GM12878 (cell line): ENCODE data around the gene IFI30. TPM values are rescaled to one million over a fixed set of nuclear protein-coding genes. Genes with fewer than 3 reads are reported as not detected.

ENCODE experiments used
- ATAC-seq: fragments of 200-7000 bp; cut with Tn5 transposase; 3 replicates; pipeline ENCODE4 v1.9.1; 2020; ENCODE audit warnings: mild to moderate bottlenecking, moderate library complexity
- BruUV-seq: library from RNA; stranded (reverse); fragments of 400-500 nt; replicated peaks from 2 replicates; lab custom pipeline; 2021; lab: Mats Ljungman, UMichigan
- CTCF ChIA-PET: fragments of 300-600 bp; sonication (Branson Sonifier 250); formaldehyde crosslinking; extraction: SDS; loops from one replicate; lab custom pipeline; 2021; ENCODE audit warnings: inconsistent platforms; lab: Yijun Ruan, JAX
- POLR2A ChIA-PET: fragments of 350-600 bp; formaldehyde crosslinking; extraction: SDS; loops from one replicate; lab custom pipeline; 2021; ENCODE audit warnings: inconsistent platforms; lab: Charles Lee
- RAD21 ChIA-PET: fragments of 300-600 bp; sonication (Branson Sonifier 250); formaldehyde crosslinking; loops from one replicate; lab custom pipeline; 2023; ENCODE audit warnings: antibody characterized with exemption; ENCODE audit not compliant: unreplicated experiment; lab: Charles Lee
- SMC1A ChIA-PET: fragments of 300-600 bp; sonication (Branson Sonifier 250); formaldehyde crosslinking; loops from one replicate; lab custom pipeline; 2023; ENCODE audit not compliant: unreplicated experiment, uncharacterized antibody; lab: Charles Lee
- DNase-seq: peaks from one replicate; pipeline ENCODE4 v3.0.0-alpha.2; 2011; ENCODE audit warnings: low read depth, low spot score
- FAIRE-seq: peaks from 3 replicates; lab custom pipeline; 2011; peaks lifted over from hg19 to GRCh38; lab: Jason Lieb, UNC
- H2AFZ ChIP-seq: 2 replicates; pipeline ENCODE4 v1.6.0; 2011; ENCODE audit warnings: low read depth, low read length, control low read depth; ENCODE audit not compliant: control insufficient read depth
- H3K27ac ChIP-seq: 2 replicates; pipeline ENCODE4 v1.5.1; 2011; ENCODE audit warnings: control low read depth; ENCODE audit not compliant: control insufficient read depth, insufficient read depth
- H3K27me3 ChIP-seq, 2 experiments: replicated peaks in 1 of 2; 2 replicates each; pipeline versions ENCODE4 v1.6.0 to v1.6.1; 2011; ENCODE audit warnings: low read length in 1 of 2; ENCODE audit not compliant: control insufficient read depth in 2 of 2, insufficient read depth in 2 of 2
- H3K36me3 ChIP-seq, 2 experiments: 2 replicates each; pipeline ENCODE4 v1.5.1; 2011; ENCODE audit warnings: low read length in 1 of 2; ENCODE audit not compliant: control insufficient read depth in 2 of 2, insufficient read depth in 2 of 2
- H3K4me1 ChIP-seq: 2 replicates; pipeline ENCODE4 v1.6.1; 2011; ENCODE audit warnings: mild to moderate bottlenecking, low read length, moderate library complexity, mixed read lengths; ENCODE audit not compliant: control insufficient read depth, insufficient read depth
- H3K4me2 ChIP-seq: 2 replicates; pipeline ENCODE4 v1.6.0; 2011; ENCODE audit warnings: control low read depth; ENCODE audit not compliant: control insufficient read depth, insufficient read depth
- H3K4me3 ChIP-seq: fragments of 200-600 bp; sonication (generic); 2 replicates; pipeline ENCODE4 v1.5.1; 2016
- H3K79me2 ChIP-seq: 2 replicates; pipeline ENCODE4 v1.6.0; 2011; ENCODE audit warnings: low read length; ENCODE audit not compliant: control insufficient read depth, insufficient read depth
- H3K9ac ChIP-seq: 2 replicates; pipeline ENCODE4 v1.8.0; 2011; ENCODE audit warnings: low read length, control low read depth, mixed read lengths; ENCODE audit not compliant: control insufficient read depth, insufficient read depth
- H3K9me3 ChIP-seq: replicated peaks from 3 replicates; pipeline ENCODE4 v1.5.1; 2011; ENCODE audit warnings: mild to moderate bottlenecking, low read length; ENCODE audit not compliant: control insufficient read depth, insufficient read depth
- H4K20me1 ChIP-seq: 2 replicates; pipeline ENCODE4 v1.6.0; 2011; ENCODE audit not compliant: control insufficient read depth, insufficient read depth
- BACH1 ChIP-seq: fragments of 450-650 bp; IDR thresholded peaks from 2 replicates; pipeline ENCODE4 v1.6.1; 2017; ENCODE audit warnings: mild to moderate bottlenecking, borderline replicate concordance
- DPF2 ChIP-seq: fragments of 450-650 bp; IDR thresholded peaks from 2 replicates; pipeline ENCODE4 v1.6.1; 2017; ENCODE audit warnings: mild to moderate bottlenecking
- NFYA ChIP-seq: IDR thresholded peaks from 2 replicates; pipeline ENCODE4 v1.6.1; 2011; ENCODE audit warnings: low read depth, mild to moderate bottlenecking, low read length, improper control_type of control experiment, borderline replicate concordance
- NFYB ChIP-seq: IDR thresholded peaks from 2 replicates; pipeline ENCODE4 v1.6.1; 2011; ENCODE audit warnings: low read depth, mild to moderate bottlenecking, low read length, improper control_type of control experiment, moderate library complexity; ENCODE audit not compliant: insufficient read depth
- NR2C2 ChIP-seq: IDR thresholded peaks from 2 replicates; pipeline ENCODE4 v1.6.1; 2011; ENCODE audit warnings: borderline replicate concordance, low read depth; ENCODE audit not compliant: control insufficient read depth, insufficient read length
- NRF1 ChIP-seq: conservative IDR thresholded peaks from 2 replicates; pipeline ENCODE4 v1.6.1; 2011; ENCODE audit warnings: mild to moderate bottlenecking, low read depth, low read length, improper control_type of control experiment
- RAD21 ChIP-seq: IDR thresholded peaks from 2 replicates; pipeline ENCODE4 v1.6.1; 2011; ENCODE audit warnings: mild to moderate bottlenecking, low read depth, low read length, moderate library complexity; ENCODE audit not compliant: insufficient read depth
- RB1 ChIP-seq: fragments of 450-650 bp; formaldehyde crosslinking; IDR thresholded peaks from 2 replicates; pipeline ENCODE4 v1.6.1; 2017; ENCODE audit warnings: mild to moderate bottlenecking, borderline replicate concordance
- SMC3 ChIP-seq: IDR thresholded peaks from 2 replicates; pipeline ENCODE4 v1.6.1; 2011; ENCODE audit warnings: low read length, improper control_type of control experiment, borderline replicate concordance
- SP1 ChIP-seq: IDR thresholded peaks from one replicate; pipeline ENCODE4 v1.6.1; 2011; ENCODE audit warnings: low read depth, low read length
- TAF1 ChIP-seq: IDR thresholded peaks from 2 replicates; pipeline ENCODE4 v1.6.1; 2011; ENCODE audit warnings: mild to moderate bottlenecking, low read depth, low read length, borderline replicate concordance
- TCF3 ChIP-seq: IDR thresholded peaks from 2 replicates; pipeline ENCODE4 v1.6.1; 2012; ENCODE audit warnings: low read depth, mild to moderate bottlenecking, low read length, borderline replicate concordance; ENCODE audit not compliant: insufficient read depth
- WGBS: methylation state at CpG from one replicate; pipeline ENCODE4 v1.1.6; 2016; ENCODE audit warnings: low lambda C conversion rate; ENCODE audit not compliant: insufficient replicate concordance, insufficient coverage; ENCODE audit errors: missing lambda C conversion rate; 5-methylcytosine and 5-hydroxymethylcytosine counted together
- in situ Hi-C: fragments of 300-500 bp; cut with MboI; formaldehyde crosslinking; loops from 9 replicates; pipeline ENCODE4 v1.14.3; 2018; ENCODE audit warnings: mixed read lengths
- intact Hi-C: fragments of 100-400 bp; cut with micrococcal nuclease; formaldehyde crosslinking; loops from one replicate; pipeline ENCODE4 v1.14.2; 2022; ENCODE audit not compliant: unreplicated experiment
- polyA plus RNA-seq, 11 experiments: library from polyadenylated mRNA; depleted of rRNA in 4 of 11; unstranded in 6 of 11; stranded (reverse) in 5 of 11; fragments of >200 nt; fragmentation: Nextera tagmentation in 4 of 11; fragmentation: Illumina TruSeq in 1 of 11; extraction: Ambion mirVana in 4 of 11; extraction: Trizol in 1 of 11; gene quantifications; 1 replicate in 1 of 11; 2 replicates in 10 of 11; pipeline versions ENCODE4 v1.2.1 to v1.2.3, GENCODE V29; 2011 to 2016; ENCODE audit warnings: inconsistent platforms in 2 of 11, missing spikeins in 2 of 11, low read depth in 1 of 11
- total RNA-seq, 4 experiments: library from RNA; depleted of rRNA in 3 of 4; stranded (reverse); fragments of >200 nt in 3 of 4; fragmentation: Illumina TruSeq in 1 of 4; extraction: Trizol in 1 of 4; gene quantifications; 2 replicates each; pipeline versions ENCODE4 v1.2.1 to v1.2.3, GENCODE V29; 2013 to 2021
- TF ChIP-seq, protein P1 (sequence below), 3 experiments: IDR thresholded peaks in 2 of 3; conservative IDR thresholded peaks in 1 of 3; 2 replicates each; pipeline ENCODE4 v1.5.1; 2011; ENCODE audit warnings: low read depth in 3 of 3, low read length in 3 of 3, mild to moderate bottlenecking in 3 of 3, control low read depth in 2 of 3, moderate library complexity in 2 of 3, inconsistent platforms in 1 of 3, mixed read lengths in 1 of 3; ENCODE audit not compliant: control insufficient read depth in 2 of 3, insufficient read depth in 1 of 3; ENCODE audit errors: extremely low read depth in 1 of 3
- TF ChIP-seq, protein P2 (sequence below): fragments of 450-650 bp; IDR thresholded peaks from 2 replicates; pipeline ENCODE4 v1.6.1; 2016; ENCODE audit warnings: mild to moderate bottlenecking, moderate library complexity, borderline replicate concordance

Gene IFI30
- total and polyA plus RNA-seq, 10 of the 15 experiments (the other 5 are each of a cell fraction or from before 2014, with no cell fraction given), result 221 to 1,112 (median 451) TPM

- Histone ChIP-seq H3K27ac (no peak overlapping the region), H3K36me3 (peaks cover 7 to 10% of the 10 kb centered on the region in 2 experiments; a peak in 3 of 4 replicates), H3K4me3 (no peak overlapping the region), H3K79me2 (no peaks in the 10 kb centered on the region; the same call in 1 of the 2 replicates), H3K27me3 (no peaks in the 10 kb centered on the region), H2AFZ (no peak overlapping the region), H3K4me2 (no peak overlapping the region), H3K9me3 (no peaks in the 10 kb centered on the region), H4K20me1 (no peaks in the 10 kb centered on the region), H3K9ac (no peak overlapping the region), H3K4me1 (peaks cover 13% of the 10 kb centered on the region)
- in situ Hi-C loops (no loop called here), intact Hi-C loops (no loop called here)
- ChIA-PET SMC1A (interaction anchor here (0.6 to 1.8 kb wide), 4 partner anchors 36 to 164 kb away, joined by 3 to 5 read pairs (median 4); partner anchors contain the start of gene ARRDC2), RAD21 (interaction anchor here (0.6 to 0.8 kb wide), 2 partner anchors 12 to 73 kb away, joined by 3 read pairs; no protein-coding TSS in a partner anchor), POLR2A (interaction anchor here (0.7 to 1.0 kb wide), 2 partner anchors 46 to 219 kb away, joined by 5 read pairs; no protein-coding TSS in a partner anchor), CTCF (interaction anchor here (0.6 to 1.5 kb wide), 7 partner anchors 21 to 248 kb away, joined by 3 to 5 read pairs (median 3); no protein-coding TSS in a partner anchor)
- TF ChIP-seq NFYB (no peak), NR2C2 (no peak), SMC3 (no peak), NFYA (no peak), RAD21 (no peak), TAF1 (no peak), SP1 (no peak), TCF3 (no peak), DPF2 (no peak), NRF1 (no peak), BACH1 (no peak), RB1 (no peak)
- TF ChIP-seq, protein P1, sequence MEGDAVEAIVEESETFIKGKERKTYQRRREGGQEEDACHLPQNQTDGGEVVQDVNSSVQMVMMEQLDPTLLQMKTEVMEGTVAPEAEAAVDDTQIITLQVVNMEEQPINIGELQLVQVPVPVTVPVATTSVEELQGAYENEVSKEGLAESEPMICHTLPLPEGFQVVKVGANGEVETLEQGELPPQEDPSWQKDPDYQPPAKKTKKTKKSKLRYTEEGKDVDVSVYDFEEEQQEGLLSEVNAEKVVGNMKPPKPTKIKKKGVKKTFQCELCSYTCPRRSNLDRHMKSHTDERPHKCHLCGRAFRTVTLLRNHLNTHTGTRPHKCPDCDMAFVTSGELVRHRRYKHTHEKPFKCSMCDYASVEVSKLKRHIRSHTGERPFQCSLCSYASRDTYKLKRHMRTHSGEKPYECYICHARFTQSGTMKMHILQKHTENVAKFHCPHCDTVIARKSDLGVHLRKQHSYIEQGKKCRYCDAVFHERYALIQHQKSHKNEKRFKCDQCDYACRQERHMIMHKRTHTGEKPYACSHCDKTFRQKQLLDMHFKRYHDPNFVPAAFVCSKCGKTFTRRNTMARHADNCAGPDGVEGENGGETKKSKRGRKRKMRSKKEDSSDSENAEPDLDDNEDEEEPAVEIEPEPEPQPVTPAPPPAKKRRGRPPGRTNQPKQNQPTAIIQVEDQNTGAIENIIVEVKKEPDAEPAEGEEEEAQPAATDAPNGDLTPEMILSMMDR (IDR thresholded peaks at IDR 0.05 in 2 of 3, conservative IDR thresholded peaks at IDR 0.05 in 1 of 3; ENCODE audit: control insufficient read depth in 2 of 3, extremely low read depth in 1 of 3, insufficient read depth in 1 of 3, low read depth in 3 of 3, low read length in 3 of 3), result no peak
- TF ChIP-seq, protein P2, sequence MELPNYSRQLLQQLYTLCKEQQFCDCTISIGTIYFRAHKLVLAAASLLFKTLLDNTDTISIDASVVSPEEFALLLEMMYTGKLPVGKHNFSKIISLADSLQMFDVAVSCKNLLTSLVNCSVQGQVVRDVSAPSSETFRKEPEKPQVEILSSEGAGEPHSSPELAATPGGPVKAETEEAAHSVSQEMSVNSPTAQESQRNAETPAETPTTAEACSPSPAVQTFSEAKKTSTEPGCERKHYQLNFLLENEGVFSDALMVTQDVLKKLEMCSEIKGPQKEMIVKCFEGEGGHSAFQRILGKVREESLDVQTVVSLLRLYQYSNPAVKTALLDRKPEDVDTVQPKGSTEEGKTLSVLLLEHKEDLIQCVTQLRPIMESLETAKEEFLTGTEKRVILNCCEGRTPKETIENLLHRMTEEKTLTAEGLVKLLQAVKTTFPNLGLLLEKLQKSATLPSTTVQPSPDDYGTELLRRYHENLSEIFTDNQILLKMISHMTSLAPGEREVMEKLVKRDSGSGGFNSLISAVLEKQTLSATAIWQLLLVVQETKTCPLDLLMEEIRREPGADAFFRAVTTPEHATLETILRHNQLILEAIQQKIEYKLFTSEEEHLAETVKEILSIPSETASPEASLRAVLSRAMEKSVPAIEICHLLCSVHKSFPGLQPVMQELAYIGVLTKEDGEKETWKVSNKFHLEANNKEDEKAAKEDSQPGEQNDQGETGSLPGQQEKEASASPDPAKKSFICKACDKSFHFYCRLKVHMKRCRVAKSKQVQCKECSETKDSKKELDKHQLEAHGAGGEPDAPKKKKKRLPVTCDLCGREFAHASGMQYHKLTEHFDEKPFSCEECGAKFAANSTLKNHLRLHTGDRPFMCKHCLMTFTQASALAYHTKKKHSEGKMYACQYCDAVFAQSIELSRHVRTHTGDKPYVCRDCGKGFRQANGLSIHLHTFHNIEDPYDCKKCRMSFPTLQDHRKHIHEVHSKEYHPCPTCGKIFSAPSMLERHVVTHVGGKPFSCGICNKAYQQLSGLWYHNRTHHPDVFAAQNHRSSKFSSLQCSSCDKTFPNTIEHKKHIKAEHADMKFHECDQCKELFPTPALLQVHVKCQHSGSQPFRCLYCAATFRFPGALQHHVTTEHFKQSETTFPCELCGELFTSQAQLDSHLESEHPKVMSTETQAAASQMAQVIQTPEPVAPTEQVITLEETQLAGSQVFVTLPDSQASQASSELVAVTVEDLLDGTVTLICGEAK, result no peak
- no peak for DNase-seq
- no peak for FAIRE-seq
- BruUV-seq, result no TSS peak
- no peak for ATAC-seq
- WGBS, result 97% methylated on average over 7 of the region's 7 CpGs
Observed at GRCh38 chr19:18164072-18164471, 9.5 kb upstream of the IFI30 start.
